Medulla oblongata (tissue), 1 donor: ENCODE results near the gene PTPRS.
A peak's percentile ranks its signal among the peaks of the same experiment; 100 is the strongest.

ENCODE experiments used
- DNase-seq: peaks from one replicate; pipeline ENCODE4 v3.0.0-alpha.2; 2015; ENCODE audit errors: extremely low spot score

Gene PTPRS

DNA sequence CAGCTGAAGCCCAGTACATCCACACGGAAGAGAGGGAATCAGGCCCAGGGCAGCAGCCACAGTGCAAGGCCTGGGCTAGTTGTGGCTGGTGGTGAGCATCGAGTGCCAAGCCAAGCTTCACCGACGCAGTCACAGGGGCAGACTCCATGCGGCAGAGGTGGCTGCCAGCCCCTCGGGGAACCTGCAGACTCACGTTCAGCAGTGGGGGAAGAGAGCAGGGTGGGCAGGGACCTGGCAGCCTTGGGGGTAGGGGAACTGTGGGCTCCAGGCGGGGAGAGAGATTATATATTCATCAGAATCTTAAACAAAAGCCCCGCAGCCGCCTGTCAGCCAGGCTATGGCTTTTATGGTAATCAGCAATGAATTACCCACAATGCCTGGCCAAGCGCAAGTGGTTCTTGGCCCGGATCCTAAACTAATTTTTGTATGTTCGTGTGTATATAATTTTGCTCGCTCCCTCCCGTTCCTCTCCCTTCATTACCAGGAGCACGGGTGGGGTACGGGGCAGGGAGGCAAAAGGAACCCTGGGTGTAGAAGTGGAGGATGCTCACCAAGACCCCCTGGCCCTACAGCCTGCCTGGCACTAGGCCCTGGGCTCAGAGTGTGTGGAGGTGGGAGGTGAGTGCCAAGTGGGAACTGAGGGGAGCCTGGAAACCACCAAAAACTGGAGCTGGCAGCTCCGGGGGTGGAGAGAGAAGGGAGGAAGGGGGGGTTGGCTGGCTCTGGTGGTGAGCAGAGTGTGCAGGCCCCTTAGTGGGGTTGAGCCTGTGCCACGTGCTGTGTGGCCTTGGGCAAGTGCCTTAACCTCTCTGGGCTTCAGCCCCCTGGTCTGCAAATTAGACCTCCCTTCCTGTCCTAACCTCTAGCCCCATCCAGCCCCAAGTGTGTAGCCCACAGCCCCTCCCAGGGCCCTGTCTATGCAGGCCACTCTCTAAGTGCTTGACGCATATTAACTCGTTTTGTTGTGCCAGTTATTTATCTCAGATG lies 31.9 kb downstream of the PTPRS start:
- DNase-seq = peak; percentile 87

DNA sequence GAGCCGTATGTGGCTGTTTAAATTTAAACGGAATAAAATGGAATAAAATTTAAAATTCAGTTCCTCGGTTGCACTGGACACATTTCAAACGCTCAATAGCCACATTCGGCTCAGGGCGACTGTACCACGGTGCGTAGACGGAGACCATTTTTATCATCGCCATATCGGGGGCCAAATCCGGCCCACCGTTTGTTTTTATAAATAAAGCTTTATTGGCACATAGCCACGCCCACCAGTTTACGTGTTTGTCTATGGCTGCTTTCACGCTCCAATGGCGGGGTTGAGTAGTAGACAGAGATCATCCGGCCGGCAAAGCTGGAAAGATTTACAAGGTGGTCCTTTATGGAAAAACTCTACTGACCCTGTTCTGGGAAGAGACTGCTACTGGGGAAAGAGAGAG lies 33.0 kb downstream of the PTPRS start:
- no peak for DNase-seq

DNA sequence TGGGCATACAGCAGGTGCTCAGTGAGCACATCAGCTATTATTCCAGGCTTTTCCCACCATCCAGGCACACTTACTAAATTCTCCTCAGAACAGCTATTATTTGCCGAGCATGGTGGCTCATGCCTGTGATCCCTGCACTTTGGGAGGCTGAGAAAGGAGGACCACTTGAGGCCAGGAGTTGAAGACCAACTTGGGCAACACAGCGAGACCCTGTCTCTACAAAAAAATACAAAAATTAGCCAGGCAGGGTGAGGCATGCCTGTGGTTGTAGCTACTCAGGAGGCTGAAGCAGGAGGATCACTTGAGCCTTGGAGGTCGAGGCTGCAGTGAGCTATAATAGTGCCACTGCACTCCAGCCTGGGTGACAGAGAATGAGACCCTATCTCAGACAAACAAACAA lies 35.4 kb downstream of the PTPRS start:
- no peak for DNase-seq

DNA sequence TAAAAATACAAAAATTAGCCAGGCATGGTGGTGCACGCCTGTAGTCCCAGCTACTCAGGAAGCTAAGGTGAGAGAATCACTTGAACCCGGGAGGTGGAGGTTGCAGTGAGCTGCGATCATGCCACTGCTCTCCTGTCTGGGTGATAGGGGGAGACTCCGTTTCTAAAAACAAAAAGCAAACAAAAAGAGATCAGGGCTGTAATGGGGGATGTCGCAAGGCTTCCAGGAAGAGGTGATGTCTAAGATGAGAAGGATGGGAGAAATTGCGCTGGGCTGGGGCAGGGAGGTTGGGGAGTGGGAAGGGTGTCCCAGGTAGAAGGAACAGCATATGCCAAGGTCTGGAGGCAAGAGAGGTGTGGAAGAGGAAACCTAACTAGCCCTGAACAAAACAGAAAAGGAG lies 36.1 kb downstream of the PTPRS start:
- DNase-seq = no peak

DNA sequence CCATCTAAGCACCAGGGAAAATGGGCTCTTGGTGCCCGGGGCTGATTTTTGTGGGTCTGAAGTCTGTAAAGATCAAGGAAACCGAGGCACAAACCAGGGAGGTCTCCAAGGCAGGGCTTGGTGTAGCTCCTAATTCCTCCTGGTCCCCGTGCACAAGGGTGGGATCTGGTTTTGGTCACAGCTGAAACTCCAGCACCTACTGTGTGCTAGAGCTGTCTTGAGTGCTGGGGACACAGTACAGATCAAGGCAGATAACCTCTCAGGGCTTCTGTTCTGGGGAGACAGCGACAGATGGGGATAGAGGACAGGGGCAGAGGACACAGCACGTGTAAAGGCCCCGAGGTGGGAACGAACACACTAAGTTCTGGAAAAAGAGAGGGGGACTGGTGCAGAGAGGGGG lies 37.4 kb downstream of the PTPRS start:
- no peak for DNase-seq

DNA sequence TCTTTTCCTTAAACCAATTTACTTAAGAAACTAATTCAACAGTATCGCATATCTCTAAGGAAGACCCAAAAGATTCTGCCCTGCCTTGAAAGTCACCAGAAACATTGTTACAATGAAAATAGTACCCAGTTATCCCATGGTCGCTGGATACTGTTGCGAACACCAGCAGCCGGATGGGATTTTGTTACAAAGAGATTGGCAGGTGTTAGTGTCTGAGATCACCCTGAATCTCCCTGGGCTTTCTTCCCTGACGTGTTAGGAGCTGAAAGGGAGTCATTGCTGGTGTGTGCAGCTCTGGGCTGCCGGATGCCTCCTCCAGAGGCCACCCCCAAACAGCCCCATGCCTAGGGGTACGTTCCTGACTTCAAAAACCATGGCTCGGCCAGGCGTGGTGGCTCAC lies 38.2 kb downstream of the PTPRS start:
- no peak for DNase-seq

DNA sequence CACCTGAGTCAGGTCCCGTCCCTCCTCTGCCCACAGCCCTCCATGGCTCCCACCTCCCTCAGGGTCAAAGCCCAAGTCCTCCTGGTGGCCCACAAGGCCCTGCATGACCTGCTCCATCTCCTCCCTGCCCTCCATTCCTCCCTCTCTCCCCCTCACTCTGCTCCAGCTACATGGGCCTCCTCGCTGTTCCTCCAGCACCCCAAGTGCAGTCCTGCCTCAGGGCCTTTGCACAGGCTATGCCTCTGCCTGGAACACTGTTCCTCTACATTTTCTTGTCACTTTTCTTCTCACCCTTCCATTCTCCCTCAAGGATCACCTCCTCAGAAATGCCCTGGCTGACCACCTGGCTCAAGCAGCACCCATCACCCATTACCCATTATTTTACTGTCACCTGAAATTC lies 41.5 kb downstream of the PTPRS start:
- no peak for DNase-seq

GRCh38 chr19:5298471-5298901 lies 42.1 kb downstream of the PTPRS start:
- DNase-seq = no peak

DNA sequence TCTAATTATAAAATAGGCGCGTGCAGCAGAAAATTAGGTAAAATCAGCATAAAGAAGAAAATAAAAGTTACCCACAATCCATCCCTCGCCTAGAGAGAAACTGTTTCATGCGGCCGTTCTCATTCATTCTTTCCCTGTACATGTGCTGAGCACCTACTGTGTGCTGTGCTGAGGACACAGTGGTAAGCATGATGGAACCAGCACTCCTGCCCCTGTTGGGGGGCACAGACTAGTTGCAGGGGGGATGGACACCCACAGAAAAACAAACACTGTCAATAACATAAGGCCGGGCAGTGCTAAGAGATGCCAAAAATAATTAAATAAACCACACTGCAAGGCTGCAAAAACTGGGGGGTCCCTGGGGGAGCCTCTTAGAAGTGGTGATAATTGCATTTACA lies 43.3 kb downstream of the PTPRS start:
- DNase-seq = no peak

GRCh38 chr19:5296457-5297271 lies 43.9 kb downstream of the PTPRS start:
- no peak for DNase-seq

- no peak for DNase-seq
These were observed 44.6 kb downstream of the PTPRS start for GRCh38 chr19:5296021-5296420.

- no peak for DNase-seq
These were observed 46.0 kb downstream of the PTPRS start for GRCh38 chr19:5294403-5295160.

DNA sequence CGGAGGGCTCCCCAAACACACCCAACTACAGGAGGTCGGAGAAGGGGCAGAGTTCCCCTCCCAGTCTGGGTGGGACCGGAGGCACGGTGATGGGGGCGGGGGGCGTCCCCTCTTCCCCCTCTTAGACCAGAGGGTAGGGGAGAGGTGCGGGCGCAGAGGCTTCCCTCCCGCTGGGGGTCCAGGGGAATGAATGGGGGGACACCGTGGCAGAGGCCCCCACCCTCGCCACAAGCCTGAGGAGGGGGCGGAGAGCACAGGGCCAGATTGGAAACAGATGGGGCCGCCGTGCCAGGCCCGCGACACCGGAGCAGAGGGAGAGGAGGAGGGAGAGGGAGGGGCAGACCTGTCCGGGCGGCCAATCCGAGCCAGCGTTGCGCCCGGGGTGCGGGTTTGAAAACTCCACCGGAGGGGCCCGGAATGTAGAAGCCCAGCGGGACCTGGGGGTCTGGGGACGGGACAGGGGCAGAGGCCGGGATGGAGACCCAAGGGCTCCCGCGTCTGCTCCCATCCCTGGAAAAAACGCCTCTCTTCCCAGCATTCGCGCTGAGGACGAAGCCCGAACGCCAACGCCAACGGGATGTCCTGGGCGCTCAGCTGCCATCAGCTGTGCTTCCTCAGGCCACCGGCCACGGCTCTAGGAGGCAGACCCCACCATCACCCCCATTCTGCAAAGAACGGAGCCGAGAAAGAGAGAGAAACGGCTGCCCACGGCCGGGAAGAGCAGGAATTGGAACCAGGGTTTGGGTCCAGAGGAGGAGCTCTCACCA lies 46.8 kb downstream of the PTPRS start:
- DNase-seq = no peak

- DNase-seq = peak; percentile 78
These were observed 47.6 kb downstream of the PTPRS start for GRCh38 chr19:5292822-5293611.

- DNase-seq = no peak
These were observed 48.2 kb downstream of the PTPRS start for GRCh38 chr19:5292453-5292821.

DNA sequence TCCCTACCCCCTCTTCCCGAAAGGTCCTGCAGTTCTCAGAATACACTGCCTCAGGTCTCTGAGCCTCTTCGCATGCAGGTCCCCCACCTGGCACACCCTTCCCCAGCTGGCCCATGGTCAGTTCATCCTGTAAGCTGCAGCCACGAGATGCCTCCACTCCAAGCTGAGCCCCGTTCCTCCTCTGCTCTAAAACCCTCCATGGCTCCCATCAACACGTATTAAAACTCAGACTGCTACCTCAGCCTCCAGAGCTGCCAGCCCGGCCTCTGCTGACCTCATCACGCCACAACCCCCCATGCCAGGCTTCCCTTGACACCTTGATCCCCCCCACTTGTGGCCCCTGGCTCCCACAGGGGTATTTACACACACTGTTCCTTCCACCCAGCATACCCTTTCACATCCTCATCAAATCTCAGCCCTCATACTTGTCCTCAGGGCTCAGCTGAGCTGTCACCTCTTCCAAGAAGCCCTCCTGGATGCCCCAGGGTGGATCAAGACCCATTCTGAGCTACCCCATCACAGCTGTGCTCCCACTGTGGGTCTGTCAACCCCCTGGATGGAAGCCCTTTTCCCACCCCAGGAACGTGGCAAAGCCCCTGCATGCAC lies 48.9 kb downstream of the PTPRS start:
- DNase-seq = no peak
